LoVo (cell line): ENCODE data around the gene ADAM10.

Experiments
- DNase-seq: peaks from one replicate; pipeline ENCODE4 v3.0.0-alpha.2; 2016; ENCODE audit warnings: low spot score

Gene ADAM10

DNA sequence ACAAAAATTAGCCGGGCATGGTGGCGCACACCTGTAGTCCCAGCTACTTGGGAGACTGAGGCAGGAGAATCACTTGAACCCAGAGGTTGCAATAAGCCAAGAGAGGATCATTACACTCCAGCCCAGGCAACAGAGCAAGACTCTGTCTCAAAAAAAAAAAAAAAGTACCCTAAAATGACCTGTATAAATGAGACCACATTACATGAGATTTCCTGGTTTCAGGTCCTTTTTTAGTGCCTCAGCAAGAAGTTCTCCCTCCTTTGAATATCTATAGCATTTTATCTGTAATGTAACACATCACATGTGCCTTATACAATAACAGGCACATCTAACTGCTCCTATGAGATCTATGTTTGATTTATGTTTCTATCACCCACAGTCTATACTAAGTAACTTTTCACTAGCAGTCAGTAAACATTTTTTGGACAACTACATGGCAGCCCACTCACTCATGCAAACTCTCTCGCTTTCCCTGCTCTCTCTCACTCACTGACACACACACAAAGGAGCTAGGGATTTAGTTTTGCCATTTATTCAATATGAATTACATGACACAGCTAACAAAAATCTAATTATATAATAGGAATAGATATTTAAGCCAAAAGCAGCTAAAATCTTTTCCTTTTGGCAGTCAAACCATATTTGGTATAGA lies 34.1 kb downstream of the ADAM10 start:
- DNase-seq, result no peak

DNA sequence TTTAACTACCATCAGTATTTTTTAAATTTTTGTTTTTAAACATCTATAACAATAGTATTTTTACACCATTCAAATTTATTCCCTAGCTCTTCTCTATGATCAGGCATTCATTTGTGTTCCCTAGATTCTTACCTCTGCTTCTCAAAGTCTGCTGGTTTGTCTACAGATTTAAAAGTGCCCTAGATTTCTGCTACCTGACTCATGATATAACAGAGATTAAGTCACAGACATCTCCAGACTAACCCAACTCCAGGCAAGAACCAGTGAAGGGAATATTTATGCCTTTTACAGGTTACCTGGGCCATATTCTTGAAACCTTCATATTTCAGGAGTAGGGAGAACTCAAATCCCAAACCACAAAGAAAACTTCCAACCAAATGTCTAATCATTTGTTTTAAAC lies 38.8 kb downstream of the ADAM10 start:
- DNase-seq, result no peak

DNA sequence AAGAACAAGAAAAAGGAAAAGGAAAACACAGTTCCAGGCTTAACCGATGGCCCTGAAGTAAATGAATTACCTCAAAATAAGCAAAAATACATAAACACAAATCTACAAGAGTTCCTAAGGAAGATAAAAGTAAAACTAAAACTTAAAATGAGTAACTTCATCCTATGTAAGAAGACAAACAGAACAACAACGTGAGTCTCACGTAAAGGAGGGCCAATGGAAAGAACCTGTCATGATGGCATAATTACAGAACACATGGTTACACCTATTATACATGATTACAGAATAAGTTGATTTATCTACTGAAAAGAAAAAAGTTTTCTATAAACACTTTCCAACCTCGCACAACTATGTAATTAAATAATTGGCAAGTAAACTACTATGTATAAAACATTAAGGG lies 42.1 kb downstream of the ADAM10 start:
- DNase-seq, result no peak

- DNase-seq, result no peak
These were observed 44.4 kb downstream of the ADAM10 start for GRCh38 chr15:58705105-58705504.

- no peak for DNase-seq
These were observed 45.2 kb downstream of the ADAM10 start for GRCh38 chr15:58704155-58704865.

DNA sequence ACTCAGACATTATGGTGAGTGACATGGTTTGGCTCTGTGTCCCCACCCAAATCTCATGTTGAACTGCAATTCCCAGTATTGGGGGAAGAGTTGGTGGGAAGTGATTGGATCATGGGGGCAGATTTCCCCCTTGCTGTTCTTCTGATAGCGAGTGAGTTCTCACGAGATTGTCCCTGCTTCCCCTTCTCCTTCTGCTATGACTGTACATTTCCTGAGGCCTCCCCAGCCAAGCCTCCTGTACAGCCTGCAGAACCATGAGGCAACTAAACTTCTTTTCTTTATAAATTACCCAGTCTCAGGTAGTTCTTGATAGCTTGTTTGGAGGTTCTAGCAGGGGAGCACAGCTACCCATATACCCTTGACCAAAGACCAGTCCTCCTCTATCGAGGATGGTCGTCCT lies 45.9 kb downstream of the ADAM10 start:
- no peak for DNase-seq

DNA sequence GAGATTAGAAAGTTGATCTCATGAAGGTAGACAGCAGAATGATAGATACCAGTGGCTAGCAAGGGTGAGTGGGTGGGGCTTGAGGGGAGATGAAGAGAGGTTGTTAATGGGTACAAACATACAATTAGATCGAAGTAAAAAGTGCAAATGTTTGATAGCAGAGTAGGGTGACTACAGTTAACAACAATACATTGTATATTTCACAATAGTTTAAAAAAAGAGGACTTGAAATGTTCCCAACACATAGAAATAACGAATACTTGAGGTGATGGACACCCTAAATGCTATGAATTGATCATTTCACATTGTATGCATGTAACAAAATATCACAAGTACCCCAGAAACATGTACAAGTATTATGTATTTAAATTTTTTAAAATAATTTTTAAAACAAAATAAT lies 47.3 kb downstream of the ADAM10 start:
- DNase-seq, result no peak

DNA sequence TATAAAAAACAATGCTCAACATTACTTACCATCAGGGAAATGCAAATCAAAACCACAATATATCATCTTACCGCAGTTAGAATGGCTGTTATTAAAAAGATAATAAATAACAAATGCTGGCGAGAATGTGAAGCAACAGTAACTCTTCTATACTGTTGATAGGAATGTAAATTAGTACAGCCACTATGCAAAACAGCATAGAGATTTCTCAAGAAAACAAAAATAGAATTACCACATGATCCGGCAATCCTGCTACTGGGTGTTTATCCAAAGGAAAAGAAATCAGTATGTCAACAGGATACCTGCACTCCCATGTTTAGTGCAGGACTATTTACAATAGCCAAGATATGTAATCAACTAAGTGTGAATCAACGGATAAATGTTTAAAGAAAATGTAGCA lies 48.1 kb downstream of the ADAM10 start:
- no peak for DNase-seq

DNA sequence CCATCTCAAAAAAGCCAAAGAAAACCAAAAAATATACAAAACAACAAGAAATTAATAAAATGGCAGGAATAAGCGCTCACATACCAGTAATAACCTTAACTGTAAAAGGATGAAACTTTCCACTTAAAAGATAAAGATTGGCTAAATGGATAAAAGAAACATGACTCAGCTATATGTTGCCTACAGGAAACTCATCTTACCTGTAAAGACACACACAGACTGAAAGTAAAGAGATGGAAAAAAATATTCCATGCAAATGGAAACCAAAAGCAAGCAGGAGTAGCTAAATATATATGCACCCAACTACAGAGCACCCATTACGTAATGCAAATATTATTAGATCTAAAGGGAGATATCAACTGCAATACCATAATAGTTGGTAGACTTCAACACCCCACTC lies 49.7 kb downstream of the ADAM10 start:
- DNase-seq, result no peak

- no peak for DNase-seq
These were observed 50.4 kb downstream of the ADAM10 start for GRCh38 chr15:58698887-58699641.

DNA sequence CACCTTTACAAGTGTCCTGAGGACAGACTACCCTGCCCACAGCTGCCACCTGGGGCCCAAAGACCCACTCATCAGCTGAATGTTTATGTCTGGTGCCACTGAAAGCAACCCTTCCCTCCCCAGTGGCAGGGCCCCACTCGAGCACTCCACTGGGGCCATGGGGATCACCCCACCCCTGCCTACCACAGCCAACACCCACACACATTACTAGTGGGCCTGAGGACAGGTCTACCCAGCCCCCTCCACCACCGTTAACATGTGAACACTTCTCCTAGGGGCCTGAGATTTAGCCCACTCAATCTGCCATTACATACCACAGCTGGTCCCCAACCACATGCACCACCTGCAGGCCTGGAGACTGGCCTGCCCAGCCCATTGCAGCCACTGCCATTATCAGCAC lies 52.3 kb downstream of the ADAM10 start:
- no peak for DNase-seq

DNA sequence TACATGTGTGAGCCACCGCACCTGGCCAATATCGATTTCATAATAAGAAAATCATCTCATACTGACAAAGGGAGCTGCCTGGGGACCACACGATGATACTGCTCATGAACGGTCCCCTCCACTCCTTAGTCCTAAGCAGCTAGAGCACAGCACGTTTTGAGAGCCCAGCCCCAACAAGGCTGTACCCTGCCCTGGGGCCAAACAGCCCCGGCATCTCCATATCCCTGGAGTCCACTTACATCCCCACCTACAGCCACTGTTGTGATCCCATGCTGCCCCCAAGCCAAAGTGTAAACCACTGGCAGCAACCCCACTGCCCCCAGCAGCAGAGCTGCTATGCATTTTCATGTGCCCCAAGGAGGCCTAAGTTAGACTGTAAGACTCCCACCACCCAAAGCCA lies 52.8 kb downstream of the ADAM10 start:
- no peak for DNase-seq

DNA sequence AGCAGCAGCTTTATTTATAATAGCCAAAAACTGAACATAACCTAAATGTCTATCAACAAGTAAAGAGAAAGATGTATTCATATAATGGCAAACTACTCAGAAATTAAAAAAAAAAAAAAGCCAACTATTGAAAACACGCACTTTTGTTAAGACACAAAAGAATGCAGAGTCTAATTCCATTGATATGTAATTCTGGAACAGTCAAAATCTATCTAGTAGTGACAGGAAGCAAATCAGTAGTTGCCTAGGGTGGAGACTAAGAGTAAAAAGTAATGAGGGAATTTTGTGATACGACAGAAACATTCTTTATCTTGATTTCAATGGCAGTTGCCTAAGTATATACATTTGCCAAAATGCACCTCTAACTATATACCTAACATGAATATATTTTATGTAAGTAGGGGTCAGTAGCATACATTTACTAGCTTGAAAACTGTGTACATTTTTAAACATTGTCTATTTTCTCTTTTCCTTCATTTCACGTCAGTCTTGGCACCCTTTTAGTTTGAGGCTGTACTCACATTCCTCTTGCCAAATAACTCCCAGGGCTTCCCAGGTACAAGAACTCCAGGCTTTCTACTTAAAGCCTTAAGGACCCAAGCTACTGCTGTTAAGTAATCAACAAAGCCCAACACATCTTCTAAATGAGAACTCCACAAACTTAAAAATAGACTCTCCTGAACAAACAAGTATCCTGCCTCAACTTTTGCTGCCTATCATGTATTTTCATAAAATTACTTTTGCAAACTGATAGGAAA lies 54.7 kb downstream of the ADAM10 start:
- no peak for DNase-seq

DNA sequence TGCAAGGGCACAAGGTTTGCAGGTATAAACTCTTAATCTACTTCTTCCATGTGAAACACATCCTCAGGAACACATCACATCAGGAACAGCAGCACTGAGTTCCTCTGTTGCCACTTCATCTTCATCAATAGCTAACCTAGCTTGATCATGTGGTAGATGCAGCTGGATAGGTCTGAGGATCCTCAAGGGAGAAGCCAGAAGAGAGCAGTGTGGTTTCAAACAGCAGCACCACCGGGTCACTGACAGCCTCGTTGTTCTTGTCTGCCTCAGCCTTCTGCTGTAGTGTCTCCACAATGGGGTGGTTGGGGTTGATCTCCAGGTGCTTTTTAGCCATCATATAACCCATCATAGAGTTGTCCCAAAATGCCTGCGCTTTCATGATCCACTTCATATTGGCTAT lies 58.8 kb downstream of the ADAM10 start:
- DNase-seq, result no peak

DNA sequence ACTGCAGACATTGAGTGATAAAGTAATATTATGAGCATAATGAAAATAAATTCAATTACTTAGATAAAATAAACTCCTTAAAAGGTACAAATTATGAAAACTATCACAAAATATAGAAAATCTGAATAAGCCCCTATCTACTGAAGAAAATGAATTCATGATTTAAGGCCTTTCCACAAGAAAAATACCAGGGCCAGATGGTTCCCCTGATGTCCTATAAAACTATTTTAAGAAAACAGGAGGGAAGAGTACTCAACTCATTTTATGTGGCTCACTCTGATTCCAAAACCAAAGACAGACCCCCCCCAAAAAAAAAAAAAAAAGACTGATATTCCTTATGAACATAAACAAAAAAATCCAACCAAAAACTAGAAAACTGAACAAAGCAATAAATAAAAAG lies 59.9 kb downstream of the ADAM10 start:
- DNase-seq, result no peak

GRCh38 chr15:58686286-58686685 lies 63.2 kb downstream of the ADAM10 start:
- no peak for DNase-seq

DNA sequence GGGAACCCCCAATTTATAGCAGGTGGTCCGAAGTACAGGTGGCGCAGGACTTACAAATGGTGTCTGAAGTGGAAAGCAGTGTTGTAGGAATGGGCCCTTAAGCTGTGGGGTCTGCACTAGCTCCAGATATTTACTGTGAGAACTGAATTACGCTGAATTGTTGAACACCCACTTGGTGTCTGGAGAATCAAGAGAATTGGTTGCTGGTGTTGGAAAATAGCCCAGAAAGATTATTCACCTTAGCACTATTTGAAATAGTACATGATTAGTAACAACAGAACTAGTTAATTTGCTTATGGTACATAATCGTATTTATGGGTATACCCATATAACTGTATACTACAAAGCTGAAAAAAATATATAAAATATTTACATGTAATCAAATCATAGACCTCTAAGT lies 64.8 kb downstream of the ADAM10 start:
- no peak for DNase-seq

GRCh38 chr15:58684036-58684710 lies 65.3 kb downstream of the ADAM10 start:
- peak; percentile 9 for DNase-seq

DNA sequence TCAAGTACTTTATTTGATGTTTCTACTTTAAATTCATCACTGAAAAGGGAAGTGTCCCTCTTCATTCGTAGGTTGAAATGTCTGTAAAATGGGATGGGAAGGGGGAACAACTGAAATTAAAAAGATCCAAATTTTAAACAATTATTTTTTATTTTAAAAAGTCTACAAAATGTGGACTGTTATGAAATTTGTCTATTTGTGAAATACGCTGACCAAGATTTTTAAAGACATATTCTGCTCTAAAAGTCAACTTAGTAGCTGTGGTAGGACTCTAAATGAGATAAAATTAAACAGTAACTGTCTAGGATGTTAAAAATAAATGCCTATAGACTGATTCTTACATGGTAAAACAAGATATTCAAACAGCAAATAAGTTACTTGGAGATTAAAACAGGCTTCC lies 67.3 kb downstream of the ADAM10 start:
- no peak for DNase-seq

- DNase-seq, result no peak
These were observed 70.8 kb downstream of the ADAM10 start for GRCh38 chr15:58678683-58679082.

DNA sequence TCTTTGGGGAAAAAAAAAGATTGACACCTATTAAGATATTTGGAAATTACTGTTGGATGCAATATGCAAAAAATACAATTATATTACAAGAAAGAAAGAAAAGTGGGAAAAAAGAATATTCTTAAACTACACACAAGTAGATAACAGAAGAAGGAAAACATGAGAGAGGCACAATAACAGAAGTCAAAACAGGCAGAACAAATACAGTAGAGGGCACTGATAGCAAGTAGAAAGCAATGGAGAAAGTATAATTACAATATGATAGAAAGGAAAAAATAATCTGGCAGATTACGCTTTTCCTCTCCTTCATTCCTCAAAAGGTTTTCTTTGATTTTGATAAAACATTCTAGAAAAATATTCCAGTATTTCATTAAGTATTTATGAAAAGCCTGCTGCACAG lies 72.1 kb downstream of the ADAM10 start:
- DNase-seq, result no peak

GRCh38 chr15:58676766-58677165 lies 72.7 kb downstream of the ADAM10 start:
- no peak for DNase-seq
